Measurements from ENCODE around the gene CAMK4.

GRCh38 chr5:111271885-111272284, 47.7 kb downstream of the CAMK4 start:
- TF ChIP-seq CTCF (IDR thresholded peaks at IDR 0.05; ENCODE audit: poor library complexity, severe bottlenecking) (no peak), POLR2AphosphoS5 (IDR thresholded peaks at IDR 0.05) (no peak), EZH2 (IDR thresholded peaks at IDR 0.05; ENCODE audit: borderline replicate concordance, insufficient read depth, low read length, poor library complexity, severe bottlenecking) (no peak), REST (IDR thresholded peaks at IDR 0.05; ENCODE audit: borderline replicate concordance) (no peak), MXI1 (conservative IDR thresholded peaks at IDR 0.05; ENCODE audit: poor library complexity, severe bottlenecking) (no peak), RAD21 (conservative IDR thresholded peaks at IDR 0.05) (no peak), TAF1 (IDR thresholded peaks at IDR 0.05; ENCODE audit: low read depth) (no peak), EP300 (conservative IDR thresholded peaks at IDR 0.05; ENCODE audit: poor library complexity, severe bottlenecking) (no peak), SMC3 (conservative IDR thresholded peaks at IDR 0.05; ENCODE audit: poor library complexity) (no peak)

All from neural cell (in vitro differentiated cells).